Adipocyte (in vitro differentiated cells): ENCODE measurements around the gene PPP1R3E.

Experiments
- DNase-seq: peaks from one replicate; pipeline ENCODE4 v3.0.0-alpha.2; 2015; ENCODE audit warnings: low read depth
- H3K27me3 ChIP-seq: replicated peaks from 2 replicates; pipeline ENCODE4 v1.7.0; 2013; ENCODE audit warnings: mild to moderate bottlenecking, low read length, moderate library complexity; ENCODE audit not compliant: control insufficient read depth, insufficient read depth
- H3K36me3 ChIP-seq: 2 replicates; pipeline ENCODE4 v1.7.0; 2013; ENCODE audit warnings: low read length, mild to moderate bottlenecking, moderate library complexity; ENCODE audit not compliant: control insufficient read depth, insufficient read depth, severe bottlenecking
- H3K4me1 ChIP-seq: 2 replicates; pipeline ENCODE4 v1.7.0; 2013; ENCODE audit warnings: mild to moderate bottlenecking, low read length, moderate library complexity; ENCODE audit not compliant: control insufficient read depth, insufficient read depth
- H3K4me3 ChIP-seq: 2 replicates; pipeline ENCODE4 v1.7.0; 2013; ENCODE audit warnings: mild to moderate bottlenecking, low read length, moderate library complexity
- H3K9ac ChIP-seq: 2 replicates; pipeline ENCODE4 v1.7.0; 2013; ENCODE audit warnings: mild to moderate bottlenecking, low read length, moderate library complexity
- H3K9me3 ChIP-seq: 2 replicates; pipeline ENCODE4 v1.7.0; 2013; ENCODE audit warnings: mild to moderate bottlenecking, low read length, moderate library complexity; ENCODE audit not compliant: control insufficient read depth

PPP1R3E gene

DNA sequence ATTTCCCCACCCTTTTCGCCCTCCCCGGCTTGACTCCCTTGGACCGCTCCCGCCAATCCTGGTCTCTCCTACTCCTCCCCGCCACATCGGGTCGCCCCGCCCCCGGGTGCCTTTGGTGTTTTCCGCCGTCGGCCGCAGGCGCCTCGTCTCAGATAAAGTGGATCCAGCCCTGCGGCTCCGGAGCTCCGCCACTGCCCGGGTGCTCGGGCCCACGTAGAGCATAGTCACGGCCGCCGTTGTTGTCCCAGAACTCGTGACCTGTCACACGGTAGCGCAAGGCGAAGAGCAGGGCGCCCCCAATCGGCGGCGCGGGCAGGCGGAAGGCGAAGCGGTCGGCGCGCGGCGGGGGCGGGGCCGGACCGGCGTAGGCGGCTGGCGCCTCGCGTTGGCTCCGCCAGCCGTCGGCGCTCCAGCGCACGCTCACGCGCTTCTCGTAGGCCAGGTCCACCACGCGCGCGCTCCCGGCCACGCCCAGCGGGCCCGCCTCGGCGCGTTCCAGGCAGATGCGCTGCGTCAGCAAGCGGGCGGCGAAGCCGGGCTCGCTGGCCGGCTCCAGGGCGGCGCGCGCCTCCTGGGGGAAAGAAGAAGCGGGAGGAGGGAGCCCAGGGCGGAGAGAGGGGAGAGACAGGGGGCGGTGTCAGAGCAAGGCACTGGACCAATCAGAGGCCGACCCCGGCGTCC lies 1.2 kb downstream of the PPP1R3E start:
- no peaks in the 10 kb centered on the region for H3K27me3 ChIP-seq
- DNase-seq, result peak; percentile 99
- peak overlapping the region; percentile 97 for H3K4me3 ChIP-seq
- H3K9ac ChIP-seq, result peak overlapping the region; percentile 98
- H3K36me3 ChIP-seq, result no peaks in the 10 kb centered on the region
- peaks cover 45% of the 10 kb centered on the region for H3K4me1 ChIP-seq
- H3K9me3 ChIP-seq, result no peaks in the 10 kb centered on the region

- H3K27me3 ChIP-seq, result no peaks in the 10 kb centered on the region
- peak overlapping the region; percentile 98 for H3K9ac ChIP-seq
- DNase-seq, result peak; percentile 60
- no peaks in the 10 kb centered on the region for H3K9me3 ChIP-seq
- no peaks in the 10 kb centered on the region for H3K36me3 ChIP-seq
- peak overlapping the region; percentile 97 for H3K4me3 ChIP-seq
- H3K4me1 ChIP-seq, result peaks cover 39% of the 10 kb centered on the region
These were observed 1.9 kb downstream of the PPP1R3E start for GRCh38 chr14:23300687-23301223.

GRCh38 chr14:23299986-23300686 lies 2.5 kb downstream of the PPP1R3E start:
- DNase-seq, result no peak
- H3K27me3 ChIP-seq, result no peaks in the 10 kb centered on the region
- H3K4me3 ChIP-seq, result peak overlapping the region; percentile 97
- H3K9ac ChIP-seq, result peak overlapping the region; percentile 98
- H3K4me1 ChIP-seq, result peaks cover 37% of the 10 kb centered on the region
- no peaks in the 10 kb centered on the region for H3K9me3 ChIP-seq
- no peaks in the 10 kb centered on the region for H3K36me3 ChIP-seq

DNA sequence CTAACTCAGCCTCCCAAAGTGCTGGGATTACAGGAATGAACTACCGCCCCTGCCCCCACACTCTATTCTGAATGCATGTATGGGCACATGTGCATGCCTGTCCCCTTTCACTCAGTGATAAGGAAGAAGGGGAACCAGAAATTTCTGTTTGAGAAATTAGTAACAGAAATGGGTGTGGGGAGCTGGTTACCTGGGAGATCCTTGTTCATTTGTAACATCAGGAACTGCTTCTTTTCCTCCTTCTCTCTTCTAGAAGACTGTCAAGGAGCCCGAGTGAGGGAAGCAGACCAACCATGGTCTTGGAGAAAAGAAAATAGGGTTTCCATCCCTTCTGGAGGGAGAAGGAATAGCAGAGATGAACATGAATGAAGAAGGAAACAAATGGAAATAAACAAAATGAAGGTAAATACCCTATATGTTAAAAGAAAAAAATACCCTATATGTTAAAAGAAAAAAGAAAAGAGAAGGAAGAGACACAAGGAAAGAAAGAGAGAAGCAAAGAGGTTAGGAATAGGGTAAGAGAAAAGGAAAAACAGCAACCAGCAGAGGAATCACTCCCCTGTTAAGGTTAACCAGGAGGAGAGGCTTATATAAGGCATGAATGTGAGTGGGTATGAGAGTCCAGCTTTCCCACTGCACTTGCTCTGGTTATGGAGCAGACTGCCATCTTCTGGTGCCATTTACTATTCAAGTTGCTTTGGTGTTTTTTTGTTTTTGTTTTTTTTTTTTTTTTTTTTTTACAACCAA lies 3.3 kb downstream of the PPP1R3E start:
- peak overlapping the region; percentile 8 for H3K4me3 ChIP-seq
- H3K9ac ChIP-seq, result peak overlapping the region; percentile 98
- peaks cover 38% of the 10 kb centered on the region for H3K4me1 ChIP-seq
- no peaks in the 10 kb centered on the region for H3K36me3 ChIP-seq
- DNase-seq, result peak; percentile 80
- H3K9me3 ChIP-seq, result no peaks in the 10 kb centered on the region
- no peaks in the 10 kb centered on the region for H3K27me3 ChIP-seq

- no peaks in the 10 kb centered on the region for H3K9me3 ChIP-seq
- peak overlapping the region; percentile 50 for H3K4me3 ChIP-seq
- H3K27me3 ChIP-seq, result peaks cover 4% of the 10 kb centered on the region
- peaks cover 38% of the 10 kb centered on the region for H3K4me1 ChIP-seq
- DNase-seq, result no peak
- H3K36me3 ChIP-seq, result no peaks in the 10 kb centered on the region
- peak overlapping the region; percentile 44 for H3K9ac ChIP-seq
These were observed 4.9 kb downstream of the PPP1R3E start for GRCh38 chr14:23297611-23298277.

- DNase-seq, result no peak
- Histone ChIP-seq H3K27me3 (peaks cover 4% of the 10 kb centered on the region), H3K36me3 (no peaks in the 10 kb centered on the region), H3K9me3 (no peaks in the 10 kb centered on the region), H3K4me1 (peaks cover 38% of the 10 kb centered on the region), H3K9ac (no peak overlapping the region), H3K4me3 (no peak overlapping the region)
These were observed 5.6 kb downstream of the PPP1R3E start for GRCh38 chr14:23297096-23297495.

DNA sequence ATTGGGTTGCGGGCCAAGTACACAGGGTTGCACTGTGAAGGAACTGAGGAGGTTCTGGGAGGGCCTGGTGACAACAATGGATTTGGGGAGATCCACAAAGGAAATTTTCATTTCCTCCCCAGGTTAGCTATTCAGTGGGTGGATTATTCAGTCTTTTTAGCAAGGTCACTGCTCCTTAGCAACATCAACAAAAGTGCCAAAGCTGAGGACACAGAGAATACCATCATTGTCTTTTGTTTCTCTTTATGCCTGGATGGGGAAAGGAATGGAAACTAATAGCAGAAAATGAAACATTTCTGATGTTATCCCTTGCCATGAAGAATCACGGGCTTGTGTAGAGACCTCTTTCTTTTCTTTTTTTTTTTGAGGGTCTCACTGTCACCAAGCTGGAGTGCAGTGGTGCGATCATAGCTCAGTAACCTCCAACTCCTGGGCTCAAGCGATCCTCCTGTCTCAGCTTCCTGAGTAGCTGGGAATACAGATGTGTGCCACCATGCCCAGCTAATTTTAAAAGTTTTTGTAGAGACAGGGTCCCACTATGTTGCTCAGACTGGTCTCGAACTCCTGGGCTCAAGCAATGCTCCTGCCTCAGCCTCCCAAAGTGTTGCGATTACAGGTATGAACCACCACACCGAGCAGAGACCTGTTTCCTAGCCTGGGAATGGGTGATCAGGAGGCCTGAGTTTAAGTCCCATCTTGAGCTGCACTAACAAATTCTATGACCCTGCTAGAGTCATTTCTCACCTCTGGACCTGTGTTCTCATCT lies 6.5 kb downstream of the PPP1R3E start:
- peaks cover 4% of the 10 kb centered on the region for H3K27me3 ChIP-seq
- no peak overlapping the region for H3K4me3 ChIP-seq
- no peaks in the 10 kb centered on the region for H3K9me3 ChIP-seq
- peaks cover 38% of the 10 kb centered on the region for H3K4me1 ChIP-seq
- no peaks in the 10 kb centered on the region for H3K36me3 ChIP-seq
- no peak for DNase-seq
- no peak overlapping the region for H3K9ac ChIP-seq

DNA sequence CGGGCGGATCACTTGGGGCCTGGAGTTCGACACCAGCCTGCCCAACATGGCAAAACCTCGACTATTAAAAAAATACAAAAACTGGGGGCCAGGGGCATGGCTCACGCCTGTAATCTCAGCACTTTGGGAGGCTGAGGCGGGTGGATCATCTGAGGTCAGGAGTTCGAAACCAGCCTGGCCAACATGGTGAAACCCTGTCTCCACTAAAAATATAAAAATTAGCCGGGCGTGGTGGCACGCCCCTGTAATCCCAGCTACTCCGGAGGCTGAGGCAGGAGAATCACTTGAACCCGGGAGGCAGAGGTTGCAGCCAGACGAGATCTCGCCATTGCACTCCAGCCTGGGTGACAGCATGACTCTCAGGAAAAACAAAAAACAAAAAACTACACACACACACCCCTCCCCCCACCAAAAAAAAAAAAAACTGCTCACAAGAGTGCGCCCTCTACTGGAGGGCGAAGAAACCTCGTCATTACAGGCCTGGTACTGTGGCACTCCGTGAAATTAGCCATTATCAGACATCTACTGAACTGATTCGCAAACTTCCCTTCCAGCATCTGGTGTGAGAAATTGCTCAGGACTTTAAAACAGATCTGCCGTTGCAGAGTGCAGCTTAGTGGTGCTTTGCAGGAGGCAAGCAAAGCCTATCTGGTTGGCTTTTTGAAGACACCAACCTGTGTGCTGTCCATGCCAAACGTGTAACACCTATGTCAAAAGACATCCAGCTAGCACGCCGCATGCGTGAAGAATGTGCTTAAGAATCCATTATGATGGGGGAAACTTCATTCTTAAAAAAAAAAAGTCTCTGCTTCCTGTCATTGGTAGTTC lies 7.7 kb downstream of the PPP1R3E start:
- Histone ChIP-seq H3K36me3 (no peaks in the 10 kb centered on the region), H3K9me3 (no peaks in the 10 kb centered on the region), H3K27me3 (peaks cover 4% of the 10 kb centered on the region), H3K4me3 (no peak overlapping the region), H3K4me1 (peaks cover 28% of the 10 kb centered on the region), H3K9ac (peak overlapping the region; percentile 21)
- DNase-seq, result peak; percentile 86

- peak overlapping the region; percentile 97 for H3K4me3 ChIP-seq
These were observed 15.7 kb downstream of the PPP1R3E start for GRCh38 chr14:23286902-23287479.

More at GRCh38 chr14:23286902-23287479, 15.7 kb downstream of the PPP1R3E start:
- DNase-seq, result peak; percentile 46
- Histone ChIP-seq H3K4me1 (peaks cover 20% of the 10 kb centered on the region), H3K9ac (peak overlapping the region; percentile 81), H3K27me3 (no peaks in the 10 kb centered on the region), H3K9me3 (no peaks in the 10 kb centered on the region), H3K36me3 (peaks cover 4% of the 10 kb centered on the region)
